HEK293T (cell line): Measurements from ENCODE around the gene SDR39U1.

Experiments
- BHLHE40 ChIP-seq: fragments of 450-650 bp; IDR thresholded peaks from 2 replicates; pipeline ENCODE4 v1.6.1; 2016; ENCODE audit warnings: mild to moderate bottlenecking, moderate library complexity, borderline replicate concordance
- CTBP1 ChIP-seq: fragments of 450-650 bp; IDR thresholded peaks from 2 replicates; pipeline ENCODE4 v1.6.1; 2016; ENCODE audit warnings: borderline replicate concordance
- ELF4 ChIP-seq: fragments of 450-650 bp; IDR thresholded peaks from 2 replicates; pipeline ENCODE4 v1.6.1; 2017; ENCODE audit warnings: antibody characterized with exemption
- FOXA1 ChIP-seq: fragments of 450-650 bp; IDR thresholded peaks from 2 replicates; pipeline ENCODE4 v1.6.1; 2016; ENCODE audit warnings: mild to moderate bottlenecking
- FOXK2 ChIP-seq: fragments of 450-650 bp; IDR thresholded peaks from 2 replicates; pipeline ENCODE4 v1.6.1; 2016; ENCODE audit warnings: mild to moderate bottlenecking
- FOXM1 ChIP-seq: fragments of 450-650 bp; IDR thresholded peaks from 2 replicates; pipeline ENCODE4 v1.6.1; 2017; ENCODE audit warnings: mild to moderate bottlenecking, borderline replicate concordance
- L3MBTL2 ChIP-seq: fragments of 450-650 bp; conservative IDR thresholded peaks from 2 replicates; pipeline ENCODE4 v1.6.1; 2016; ENCODE audit warnings: mild to moderate bottlenecking
- LEF1 ChIP-seq: fragments of 450-650 bp; IDR thresholded peaks from 2 replicates; pipeline ENCODE4 v1.6.1; 2017; ENCODE audit warnings: mild to moderate bottlenecking, borderline replicate concordance
- NFRKB ChIP-seq: fragments of 450-650 bp; IDR thresholded peaks from 2 replicates; pipeline ENCODE4 v1.6.1; 2016; ENCODE audit warnings: mild to moderate bottlenecking, moderate library complexity
- SP1 ChIP-seq: fragments of 450-650 bp; IDR thresholded peaks from 2 replicates; pipeline ENCODE4 v1.6.1; 2017
- SUZ12 ChIP-seq: fragments of 450-650 bp; IDR thresholded peaks from 2 replicates; pipeline ENCODE4 v1.6.1; 2016; ENCODE audit warnings: mild to moderate bottlenecking
- TARDBP ChIP-seq: fragments of 450-650 bp; IDR thresholded peaks from 2 replicates; pipeline ENCODE4 v1.6.1; 2016
- ZNF384 ChIP-seq: fragments of 450-650 bp; IDR thresholded peaks from 2 replicates; pipeline ENCODE4 v1.6.1; 2016
- TF ChIP-seq, protein P1 (sequence below): fragments of 450-650 bp; IDR thresholded peaks from 2 replicates; pipeline ENCODE4 v1.6.1; 2016

- TF ChIP-seq ZNF384 (no peak), FOXA1 (no peak), SP1 (no peak), FOXM1 (no peak), FOXK2 (no peak), CTBP1 (no peak), BHLHE40 (no peak), TARDBP (no peak), NFRKB (no peak), ELF4 (no peak), L3MBTL2 (no peak), LEF1 (no peak), SUZ12 (no peak)
- TF ChIP-seq, protein P1, sequence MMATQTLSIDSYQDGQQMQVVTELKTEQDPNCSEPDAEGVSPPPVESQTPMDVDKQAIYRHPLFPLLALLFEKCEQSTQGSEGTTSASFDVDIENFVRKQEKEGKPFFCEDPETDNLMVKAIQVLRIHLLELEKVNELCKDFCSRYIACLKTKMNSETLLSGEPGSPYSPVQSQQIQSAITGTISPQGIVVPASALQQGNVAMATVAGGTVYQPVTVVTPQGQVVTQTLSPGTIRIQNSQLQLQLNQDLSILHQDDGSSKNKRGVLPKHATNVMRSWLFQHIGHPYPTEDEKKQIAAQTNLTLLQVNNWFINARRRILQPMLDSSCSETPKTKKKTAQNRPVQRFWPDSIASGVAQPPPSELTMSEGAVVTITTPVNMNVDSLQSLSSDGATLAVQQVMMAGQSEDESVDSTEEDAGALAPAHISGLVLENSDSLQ: no peak
Measured at GRCh38 chr14:24441904-24442239, 704 bp downstream of the SDR39U1 start.
